Stimulated activated CD4-positive, alpha-beta T cell treated with anti-CD3 and anti-CD28 coated beads, Interleukin-1b, Interleukin-23, amount 100 ng/mL, for 1 hour (primary cell): ENCODE data around the gene CALML4.
"Not testable (repeated sequence)": the region's sequence is repeated elsewhere in the genome, so short reads cannot be mapped to it uniquely, and the experiment has no call there.

Experiments used
- DNase-seq, 2 donors: peaks; one replicate each; pipeline ENCODE4 v3.0.0-alpha.2; 2020; ENCODE audit warnings: low read depth in 2 of 2

The CALML4 gene

GRCh38 chr15:68224546-68225250 is 19.6 kb upstream of the CALML4 start:
- DNase-seq: no peak

GRCh38 chr15:68224108-68224507 is 19.0 kb upstream of the CALML4 start:
- no peak for DNase-seq

- no peak for DNase-seq
Observed at GRCh38 chr15:68223171-68223570, 18.0 kb upstream of the CALML4 start.

GRCh38 chr15:68222432-68222743 is 17.3 kb upstream of the CALML4 start:
- DNase-seq: not testable (repeated sequence)

GRCh38 chr15:68221530-68222431 is 16.6 kb upstream of the CALML4 start:
- DNase-seq: not testable (repeated sequence)

- no peak for DNase-seq
Observed at GRCh38 chr15:68220967-68221366, 15.8 kb upstream of the CALML4 start.

- DNase-seq: no peak
Observed at GRCh38 chr15:68220489-68220888, 15.4 kb upstream of the CALML4 start.

GRCh38 chr15:68218847-68219798 is 14.0 kb upstream of the CALML4 start:
- no peak for DNase-seq

- DNase-seq: no peak
Observed at GRCh38 chr15:68218331-68218730, 13.2 kb upstream of the CALML4 start.

GRCh38 chr15:68217341-68217740 is 12.2 kb upstream of the CALML4 start:
- no peak for DNase-seq

GRCh38 chr15:68214838-68215254 is 9.7 kb upstream of the CALML4 start:
- no peak for DNase-seq

- no peak for DNase-seq
Observed at GRCh38 chr15:68213991-68214837, 9.1 kb upstream of the CALML4 start.

- not testable (repeated sequence) for DNase-seq
Observed at GRCh38 chr15:68213491-68213845, 8.3 kb upstream of the CALML4 start.

GRCh38 chr15:68211656-68212320 is 6.7 kb upstream of the CALML4 start:
- no peak for DNase-seq

GRCh38 chr15:68210821-68211655 is 5.9 kb upstream of the CALML4 start:
- DNase-seq: peak in 1 of 2 donors; percentile 39

GRCh38 chr15:68210409-68210756 is 5.3 kb upstream of the CALML4 start:
- no peak for DNase-seq

- no peak for DNase-seq
Observed at GRCh38 chr15:68209735-68210408, 4.7 kb upstream of the CALML4 start.

- no peak for DNase-seq
Observed at GRCh38 chr15:68209272-68209671, 4.1 kb upstream of the CALML4 start.

- no peak for DNase-seq
Observed at GRCh38 chr15:68208636-68209240, 3.6 kb upstream of the CALML4 start.
